AG04450 (cell line): ENCODE data around the gene SERP2. TPM values are rescaled to one million over a fixed set of nuclear protein-coding genes. Genes with fewer than 3 reads are reported as not detected.
A peak's percentile ranks its signal among the peaks of the same experiment; 100 is the strongest.

Source experiments
- CTCF ChIA-PET: fragments of 300-600, 350-600 bp; formaldehyde crosslinking; extraction: SDS; loops from one replicate; lab custom pipeline; 2022; ENCODE audit warnings: antibody characterized with exemption, inconsistent platforms; lab: Charles Lee
- POLR2A ChIA-PET: fragments of 350-600 bp; formaldehyde crosslinking; extraction: SDS; loops from one replicate; lab custom pipeline; 2021; ENCODE audit warnings: antibody characterized with exemption, inconsistent platforms; lab: Yijun Ruan, JAX
- DNase-seq: peaks from one replicate; pipeline ENCODE4 v3.0.0-alpha.2; 2011; ENCODE audit warnings: low read depth, low spot score
- H3K27ac ChIP-seq: one replicate; pipeline ENCODE4 v1.5.1; 2012; ENCODE audit warnings: low read depth, low read length, control low read depth
- H3K27me3 ChIP-seq: one replicate; pipeline ENCODE4 v1.6.0; 2012; ENCODE audit warnings: low read length; ENCODE audit not compliant: control insufficient read depth, insufficient read depth
- H3K4me3 ChIP-seq: 2 replicates; pipeline ENCODE4 v1.5.1; 2011; ENCODE audit warnings: mild to moderate bottlenecking, low read depth, low read length, control low read depth
- H3K9me3 ChIP-seq: 2 replicates; pipeline ENCODE4 v1.5.1; 2012; ENCODE audit warnings: low read length; ENCODE audit not compliant: control insufficient read depth, insufficient read depth
- CTCF ChIP-seq: IDR thresholded peaks from 2 replicates; pipeline ENCODE4 v1.5.1; 2011; ENCODE audit warnings: low read depth, low read length, control low read depth, inconsistent platforms
- polyA plus RNA-seq: library from polyadenylated mRNA; depleted of rRNA; stranded (reverse); fragments of >200 nt; gene quantifications from 2 replicates; pipeline ENCODE4 v1.2.3, GENCODE V29; 2011

The SERP2 gene
- polyA plus RNA-seq, 1 experiment = 5.0 TPM

- Histone ChIP-seq H3K4me3 (no peak overlapping the region), H3K9me3 (no peaks in the 10 kb centered on the region), H3K27ac (no peak overlapping the region), H3K27me3 (no peaks in the 10 kb centered on the region)
- no peak for DNase-seq
- CTCF ChIA-PET = no interaction called here
- POLR2A ChIA-PET = interaction anchor here (0.5 to 0.7 kb wide), 3 partner anchors 56 to 101 kb away, joined by 3 read pairs; no protein-coding TSS in a partner anchor
- no peak for TF ChIP-seq CTCF
These were observed 4.8 kb upstream of the SERP2 start for GRCh38 chr13:44368599-44369368.

GRCh38 chr13:44371421-44371820, 2.2 kb upstream of the SERP2 start:
- POLR2A ChIA-PET = no interaction called here
- no peak overlapping the region for H3K4me3 ChIP-seq
- no peak overlapping the region for H3K27ac ChIP-seq
- CTCF ChIA-PET = no interaction called here
- H3K27me3 ChIP-seq = no peaks in the 10 kb centered on the region
- TF ChIP-seq CTCF = no peak
- DNase-seq = no peak
- H3K9me3 ChIP-seq = no peaks in the 10 kb centered on the region

- no peak for DNase-seq
- H3K27ac ChIP-seq = no peak overlapping the region
- H3K27me3 ChIP-seq = no peaks in the 10 kb centered on the region
- H3K9me3 ChIP-seq = no peaks in the 10 kb centered on the region
- CTCF ChIA-PET = no interaction called here
- TF ChIP-seq CTCF = no peak
- POLR2A ChIA-PET = no interaction called here
- H3K4me3 ChIP-seq = peak overlapping the region; percentile 60
These were observed 400 bp upstream of the SERP2 start for GRCh38 chr13:44373247-44373600.

GRCh38 chr13:44374348-44374712, 706 bp downstream of the SERP2 start:
- no peak for DNase-seq
- Histone ChIP-seq H3K9me3 (no peaks in the 10 kb centered on the region), H3K4me3 (peak overlapping the region; percentile 20; the same call in 1 of the 2 replicates), H3K27me3 (no peaks in the 10 kb centered on the region), H3K27ac (no peak overlapping the region)
- POLR2A ChIA-PET = no interaction called here
- CTCF ChIA-PET = interaction anchor here (0.6 kb wide), 1 partner anchor 61 kb away, joined by 3 read pairs; no protein-coding TSS in a partner anchor
- no peak for TF ChIP-seq CTCF

- Histone ChIP-seq H3K4me3 (no peak overlapping the region), H3K27ac (no peak overlapping the region), H3K9me3 (no peaks in the 10 kb centered on the region), H3K27me3 (no peaks in the 10 kb centered on the region)
- TF ChIP-seq CTCF = no peak
- POLR2A ChIA-PET = no interaction called here
- CTCF ChIA-PET = no interaction called here
- no peak for DNase-seq
These were observed 4.7 kb downstream of the SERP2 start for GRCh38 chr13:44378277-44378676.
